Putamen (tissue), 1 donor: ENCODE data around the gene PCDHGA10.
"Not testable (repeated sequence)": the region's sequence is repeated elsewhere in the genome, so short reads cannot be mapped to it uniquely, and the experiment has no call there.

Experiments
- DNase-seq: peaks from one replicate; pipeline ENCODE4 v3.0.0-alpha.2; 2016; ENCODE audit warnings: low spot score

The PCDHGA10 gene

DNA sequence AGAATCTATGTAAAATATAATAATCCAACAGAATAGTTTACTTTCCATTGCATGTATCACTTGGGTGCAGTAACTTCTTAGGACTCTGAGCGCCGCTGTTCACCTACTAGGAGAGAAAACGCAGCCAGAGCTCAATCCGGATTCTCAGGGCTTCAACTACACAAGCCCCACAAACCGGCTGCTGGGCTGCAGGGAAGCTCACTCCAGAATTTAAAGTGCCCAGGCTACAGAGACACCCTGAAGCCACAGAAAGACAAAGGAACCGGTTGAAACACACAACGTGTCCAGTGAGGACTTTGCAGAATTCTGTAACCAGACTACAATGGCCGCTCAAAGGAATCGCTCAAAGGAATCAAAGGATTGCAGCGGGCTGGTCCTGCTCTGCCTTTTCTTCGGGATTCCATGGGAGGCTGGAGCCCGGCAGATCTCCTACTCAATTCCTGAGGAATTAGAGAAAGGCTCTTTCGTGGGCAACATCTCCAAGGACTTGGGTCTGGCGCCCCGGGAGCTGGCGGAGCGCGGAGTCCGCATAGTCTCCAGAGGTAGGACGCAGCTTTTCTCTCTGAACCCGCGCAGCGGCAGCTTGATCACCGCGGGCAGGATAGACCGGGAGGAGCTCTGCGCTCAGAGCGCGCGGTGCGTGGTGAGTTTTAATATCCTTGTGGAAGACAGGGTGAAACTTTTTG is at the start of gene PCDHGA10:
Gene PCDHGA10, plus strand, starts transcription at position 134 of the 686 bp plus-strand sequence. Its CDS starts 189 bp downstream, at position 323.
- DNase-seq = no peak

- no peak for DNase-seq
Observed at GRCh38 chr5:141363952-141364660, 48.7 kb upstream of the PCDHGA10 start, which contains the start of gene PCDHGA5. Gene PCDHGA5 (plus strand): TSS chr5:141364162. CDS start chr5:141364331, 169 bp downstream.

- DNase-seq = no peak
Observed at GRCh38 chr5:141366016-141366896, 46.5 kb upstream of the PCDHGA10 start.

DNA sequence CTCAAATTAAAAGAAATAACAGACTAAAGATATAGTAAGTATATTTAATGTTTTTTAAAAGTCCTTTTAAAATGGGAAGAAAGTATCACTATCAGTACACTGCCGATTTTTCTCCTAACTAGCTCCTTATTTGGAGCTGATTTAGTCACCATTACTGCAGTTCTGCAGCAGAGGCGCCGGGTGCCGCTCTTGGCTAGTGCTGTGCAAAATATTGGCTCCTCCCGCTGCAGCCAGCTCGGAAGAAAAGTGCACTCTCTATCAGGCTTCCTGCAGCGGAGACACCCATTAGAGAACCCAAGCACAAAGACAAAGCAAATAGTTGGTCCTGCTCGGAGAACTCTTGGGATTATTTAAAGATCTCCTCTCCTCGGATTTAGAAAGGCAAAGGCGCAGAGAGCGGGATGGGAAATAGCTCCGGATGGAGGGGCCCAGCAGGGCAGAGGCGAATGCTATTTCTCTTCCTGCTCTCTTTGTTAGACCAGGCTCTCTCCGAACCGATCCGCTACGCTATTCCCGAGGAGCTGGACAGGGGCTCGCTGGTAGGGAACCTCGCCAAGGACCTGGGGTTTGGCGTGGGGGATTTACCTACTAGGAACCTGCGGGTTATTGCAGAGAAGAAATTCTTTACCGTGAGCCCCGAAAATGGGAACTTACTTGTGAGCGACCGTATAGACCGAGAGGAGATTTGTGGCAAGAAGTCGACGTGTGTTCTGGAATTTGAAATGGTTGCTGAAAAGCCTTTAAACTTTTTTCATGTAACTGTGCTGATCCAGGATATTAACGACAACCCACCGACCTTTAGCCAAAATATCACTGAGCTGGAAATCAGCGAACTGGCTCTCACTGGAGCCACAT is 42.6 kb upstream of the PCDHGA10 start, which contains the start of gene PCDHGB3:
Gene PCDHGB3, plus strand, starts transcription at position 249 of the 855 bp plus-strand sequence. Its CDS starts 153 bp downstream, at position 402.
- no peak for DNase-seq

DNA sequence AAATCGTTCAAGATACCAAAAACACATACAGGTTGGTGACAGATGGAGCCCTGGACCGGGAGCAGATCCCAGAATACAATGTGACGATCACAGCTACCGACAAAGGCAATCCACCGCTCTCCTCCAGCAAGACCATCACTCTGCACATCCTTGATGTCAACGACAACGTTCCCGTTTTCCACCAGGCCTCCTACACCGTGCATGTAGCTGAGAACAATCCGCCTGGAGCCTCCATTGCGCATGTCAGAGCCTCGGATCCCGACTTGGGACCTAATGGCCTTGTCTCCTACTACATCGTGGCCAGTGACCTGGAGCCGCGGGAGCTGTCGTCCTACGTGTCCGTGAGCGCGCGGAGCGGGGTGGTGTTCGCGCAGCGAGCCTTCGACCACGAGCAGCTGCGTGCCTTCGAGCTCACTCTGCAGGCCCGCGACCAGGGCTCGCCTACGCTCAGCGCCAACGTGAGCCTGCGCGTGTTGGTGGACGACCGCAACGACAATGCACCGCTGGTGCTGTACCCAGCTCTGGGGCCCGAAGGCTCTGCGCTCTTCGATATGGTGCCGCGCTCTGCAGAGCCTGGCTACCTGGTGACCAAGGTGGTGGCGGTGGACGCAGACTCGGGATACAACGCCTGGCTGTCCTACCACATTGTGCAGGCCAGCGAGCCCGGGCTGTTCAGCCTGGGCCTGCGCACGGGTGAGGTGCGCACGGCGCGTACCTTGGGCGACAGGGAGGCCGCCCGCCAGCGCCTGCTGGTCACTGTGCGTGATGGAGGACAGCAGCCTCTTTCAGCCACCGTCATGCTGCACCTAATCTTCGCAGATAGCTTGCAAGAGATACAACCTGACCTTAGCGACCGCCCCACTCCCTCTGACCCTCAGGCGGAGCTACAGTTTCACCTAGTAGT is 41.0 kb upstream of the PCDHGA10 start:
- DNase-seq = no peak

DNA sequence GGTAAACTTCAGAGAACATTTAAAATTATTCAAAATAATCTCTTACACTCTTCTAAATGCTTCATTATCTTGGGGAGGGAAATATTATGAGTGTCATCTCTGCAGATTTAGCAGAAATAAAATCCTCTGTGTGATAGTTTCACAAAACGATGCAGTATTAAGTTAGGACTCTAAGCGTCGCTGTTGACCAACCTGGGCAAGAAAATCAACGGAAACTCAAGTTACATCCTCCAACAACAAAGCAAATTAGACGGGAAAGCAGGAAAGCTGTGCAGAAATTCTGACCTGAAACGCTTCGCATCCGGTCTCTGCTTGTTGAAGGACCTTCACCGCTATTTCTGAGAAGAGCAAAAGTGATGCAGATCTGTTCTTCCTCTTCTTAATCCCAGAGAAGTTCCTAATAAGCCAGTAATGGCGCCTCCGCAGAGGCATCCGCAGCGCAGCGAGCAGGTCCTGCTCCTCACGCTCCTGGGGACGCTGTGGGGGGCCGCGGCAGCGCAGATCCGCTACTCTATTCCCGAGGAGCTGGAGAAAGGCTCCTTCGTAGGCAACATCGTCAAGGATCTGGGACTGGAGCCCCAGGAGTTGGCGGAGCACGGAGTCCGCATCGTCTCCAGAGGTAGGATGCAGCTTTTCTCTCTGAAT is 39.0 kb upstream of the PCDHGA10 start, which contains the start of gene PCDHGA6:
Gene PCDHGA6, plus strand, starts transcription at position 219 of the 645 bp plus-strand sequence. Its CDS starts 193 bp downstream, at position 412.
- no peak for DNase-seq

DNA sequence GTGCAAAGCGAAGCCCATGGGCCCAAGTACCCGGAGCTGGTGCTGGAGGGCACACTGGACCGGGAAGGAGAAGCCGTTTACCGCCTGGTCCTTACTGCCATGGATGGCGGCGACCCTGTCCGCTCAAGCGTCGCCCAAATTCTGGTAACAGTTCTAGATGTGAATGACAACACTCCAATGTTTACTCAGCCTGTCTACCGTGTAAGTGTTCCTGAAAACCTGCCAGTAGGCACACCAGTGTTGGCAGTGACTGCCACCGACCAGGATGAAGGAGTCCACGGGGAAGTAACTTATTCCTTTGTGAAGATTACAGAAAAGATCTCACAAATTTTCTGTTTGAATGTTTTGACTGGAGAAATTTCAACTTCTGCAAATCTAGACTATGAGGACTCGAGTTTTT is 38.2 kb upstream of the PCDHGA10 start:
- DNase-seq = no peak

DNA sequence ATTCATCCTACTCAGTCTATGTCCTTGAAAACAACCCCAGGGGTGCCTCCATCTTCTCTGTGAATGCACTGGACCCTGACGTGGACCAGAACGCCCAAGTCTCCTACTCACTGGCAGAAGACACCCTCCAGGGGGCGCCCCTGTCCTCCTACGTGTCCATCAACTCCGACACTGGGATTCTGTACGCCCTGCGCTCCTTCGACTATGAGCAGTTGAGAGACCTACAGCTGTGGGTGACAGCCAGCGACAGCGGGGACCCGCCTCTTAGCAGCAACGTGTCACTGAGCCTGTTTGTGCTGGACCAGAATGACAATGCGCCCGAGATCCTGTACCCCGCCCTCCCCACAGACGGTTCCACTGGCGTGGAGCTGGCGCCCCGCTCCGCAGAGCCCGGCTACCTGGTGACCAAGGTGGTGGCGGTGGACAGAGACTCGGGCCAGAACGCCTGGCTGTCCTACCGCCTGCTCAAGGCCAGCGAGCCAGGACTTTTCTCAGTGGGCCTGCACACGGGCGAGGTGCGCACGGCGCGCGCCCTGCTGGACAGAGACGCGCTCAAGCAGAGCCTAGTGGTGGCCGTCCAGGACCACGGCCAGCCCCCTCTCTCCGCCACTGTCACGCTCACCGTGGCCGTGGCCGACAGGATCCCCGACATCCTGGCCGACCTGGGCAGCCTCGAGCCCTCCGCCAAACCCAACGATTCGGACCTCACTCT is 37.2 kb upstream of the PCDHGA10 start:
- not testable (repeated sequence) for DNase-seq

- no peak for DNase-seq
Observed at GRCh38 chr5:141382469-141383294, 30.1 kb upstream of the PCDHGA10 start, which contains the start of gene PCDHGA7. Gene PCDHGA7 (plus strand): TSS chr5:141382742. CDS start chr5:141382900, 158 bp downstream.

DNA sequence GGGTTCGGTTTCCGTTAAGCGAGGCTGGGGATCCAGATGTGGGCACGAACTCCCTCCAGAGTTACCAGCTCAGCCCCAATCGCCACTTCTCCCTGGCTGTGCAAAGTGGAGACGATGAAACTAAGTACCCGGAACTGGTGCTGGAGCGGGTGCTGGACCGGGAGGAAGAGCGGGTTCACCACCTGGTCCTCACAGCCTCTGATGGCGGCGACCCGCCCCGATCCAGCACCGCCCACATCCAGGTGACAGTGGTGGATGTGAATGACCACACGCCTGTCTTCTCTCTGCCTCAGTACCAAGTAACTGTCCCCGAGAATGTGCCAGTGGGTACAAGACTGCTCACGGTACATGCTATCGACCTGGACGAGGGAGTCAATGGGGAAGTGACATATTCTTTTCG is 29.4 kb upstream of the PCDHGA10 start:
- DNase-seq = no peak

DNA sequence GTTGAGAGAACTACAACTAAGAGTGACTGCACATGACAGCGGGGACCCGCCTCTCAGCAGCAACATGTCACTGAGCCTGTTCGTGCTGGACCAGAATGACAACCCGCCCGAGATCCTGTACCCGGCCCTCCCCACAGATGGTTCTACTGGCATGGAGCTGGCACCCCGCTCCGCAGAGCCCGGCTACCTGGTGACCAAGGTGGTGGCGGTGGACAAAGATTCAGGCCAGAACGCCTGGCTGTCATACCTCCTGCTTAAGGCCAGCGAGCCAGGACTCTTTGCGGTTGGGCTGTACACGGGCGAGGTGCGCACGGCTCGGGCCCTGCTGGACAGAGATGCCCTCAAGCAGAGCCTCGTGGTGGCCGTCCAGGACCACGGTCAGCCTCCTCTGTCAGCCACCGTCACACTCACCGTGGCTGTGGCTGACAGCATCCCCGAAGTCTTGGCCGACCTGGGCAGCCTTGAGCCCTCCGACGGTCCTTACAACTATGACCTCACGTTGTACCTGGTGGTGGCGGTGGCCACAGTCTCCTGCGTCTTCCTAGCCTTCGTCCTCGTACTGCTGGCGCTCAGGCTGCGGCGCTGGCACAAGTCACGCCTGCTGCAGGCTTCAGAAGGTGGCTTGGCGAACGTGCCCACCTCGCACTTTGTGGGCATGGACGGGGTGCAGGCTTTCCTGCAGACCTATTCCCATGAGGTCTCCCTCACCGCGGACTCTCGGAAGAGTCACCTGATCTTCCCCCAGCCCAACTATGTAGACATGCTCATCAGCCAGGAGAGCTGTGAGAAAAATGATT is 28.1 kb upstream of the PCDHGA10 start:
- DNase-seq = no peak

GRCh38 chr5:141387557-141388311 is 25.1 kb upstream of the PCDHGA10 start, which contains the start of gene PCDHGB4:
Gene PCDHGB4 (plus strand): TSS chr5:141387698. CDS start chr5:141387885, 187 bp downstream.
- DNase-seq = not testable (repeated sequence)

GRCh38 chr5:141388661-141389060 is 24.1 kb upstream of the PCDHGA10 start:
- DNase-seq = no peak

- no peak for DNase-seq
Observed at GRCh38 chr5:141389153-141390042, 23.4 kb upstream of the PCDHGA10 start.
